ENCODE measurements around the gene BCAN. TPM values are rescaled to one million over a fixed set of nuclear protein-coding genes. Genes with fewer than 3 reads are reported as not detected.

Gene BCAN
- total and polyA plus RNA-seq, 2 of the 8 experiments (the other 6 are each of a cell fraction or from before 2014, with no cell fraction given) = 4.5 to 24.0 TPM

- TF ChIP-seq, protein P1, sequence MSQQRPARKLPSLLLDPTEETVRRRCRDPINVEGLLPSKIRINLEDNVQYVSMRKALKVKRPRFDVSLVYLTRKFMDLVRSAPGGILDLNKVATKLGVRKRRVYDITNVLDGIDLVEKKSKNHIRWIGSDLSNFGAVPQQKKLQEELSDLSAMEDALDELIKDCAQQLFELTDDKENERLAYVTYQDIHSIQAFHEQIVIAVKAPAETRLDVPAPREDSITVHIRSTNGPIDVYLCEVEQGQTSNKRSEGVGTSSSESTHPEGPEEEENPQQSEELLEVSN (IDR thresholded peaks at IDR 0.05) = no peak
- TF ChIP-seq TCF12 (IDR thresholded peaks at IDR 0.05; ENCODE audit: low read depth, low read length) = no peak
Measured at GRCh38 chr1:156697481-156697880, 55.6 kb downstream of the BCAN start (continued).

Measured in H1 (cell line).